A673 (cell line): ENCODE measurements around the gene RNF111. TPM values are rescaled to one million over a fixed set of nuclear protein-coding genes. Genes with fewer than 3 reads are reported as not detected.

Experiments
- BruUV-seq: library from RNA; stranded (reverse); fragments of 400-500 nt; replicated peaks from 2 replicates; lab custom pipeline; 2021; lab: Mats Ljungman, UMichigan
- CTCF ChIA-PET: fragments of 300-600 bp; sonication (Branson Sonifier 250); formaldehyde crosslinking; loops from one replicate; lab custom pipeline; 2022; ENCODE audit warnings: antibody characterized with exemption; lab: Charles Lee
- POLR2A ChIA-PET: fragments of 300-600 bp; sonication (Branson Sonifier 250); formaldehyde crosslinking; loops from one replicate; lab custom pipeline; 2022; ENCODE audit warnings: antibody characterized with exemption; ENCODE audit not compliant: low non-redundant PET; lab: Charles Lee
- DNase-seq: peaks from one replicate; pipeline ENCODE4 v3.0.0-alpha.2; 2015; ENCODE audit warnings: low spot score
- H3K27ac ChIP-seq: fragments of 200-600 bp; sonication (generic); 2 replicates; pipeline ENCODE4 v1.5.1; 2016; ENCODE audit warnings: mixed run types, low read depth, mild to moderate bottlenecking, mixed read lengths, antibody characterized with exemption, low read length; ENCODE audit not compliant: poor library complexity, severe bottlenecking
- H3K27me3 ChIP-seq: fragments of 200-600 bp; sonication (generic); replicated peaks from 2 replicates; pipeline ENCODE4 v1.6.1; 2017; ENCODE audit warnings: mixed run types, low read depth, mild to moderate bottlenecking, mixed read lengths, antibody characterized with exemption, low read length; ENCODE audit not compliant: insufficient read depth, poor library complexity
- H3K36me3 ChIP-seq: fragments of 200-600 bp; sonication (generic); 2 replicates; pipeline ENCODE4 v1.6.1; 2016; ENCODE audit warnings: mixed run types, mild to moderate bottlenecking, mixed read lengths, antibody characterized with exemption, low read length; ENCODE audit not compliant: insufficient read depth, poor library complexity, severe bottlenecking
- H3K4me1 ChIP-seq: fragments of 200-600 bp; sonication (generic); 2 replicates; pipeline ENCODE4 v1.6.1; 2017; ENCODE audit warnings: mixed run types, mild to moderate bottlenecking, mixed read lengths, antibody characterized with exemption, low read length; ENCODE audit not compliant: insufficient read depth, poor library complexity, severe bottlenecking
- H3K4me3 ChIP-seq: fragments of 200-600 bp; sonication (generic); 2 replicates; pipeline ENCODE4 v1.5.1; 2016; ENCODE audit warnings: low read depth, mixed run types, mild to moderate bottlenecking, mixed read lengths, low read length; ENCODE audit not compliant: poor library complexity, severe bottlenecking
- H3K9me3 ChIP-seq: fragments of 200-600 bp; sonication (generic); 2 replicates; pipeline ENCODE4 v1.6.1; 2016; ENCODE audit warnings: mixed run types, low read depth, mild to moderate bottlenecking, mixed read lengths, antibody characterized with exemption, low read length; ENCODE audit not compliant: poor library complexity, severe bottlenecking
- CTCF ChIP-seq: fragments of 300-800, 200-600 bp; sonication (generic); conservative IDR thresholded peaks from 2 replicates; pipeline ENCODE4 v1.5.1; 2017; ENCODE audit warnings: low read depth, mild to moderate bottlenecking, antibody characterized with exemption, low read length, moderate library complexity, mixed read lengths
- EZH2 ChIP-seq: fragments of 200-600 bp; sonication (generic); IDR thresholded peaks from 2 replicates; pipeline ENCODE4 v1.6.1; 2017; ENCODE audit warnings: borderline replicate concordance, low read depth, mild to moderate bottlenecking, mixed read lengths, antibody characterized with exemption, low read length; ENCODE audit not compliant: poor library complexity, severe bottlenecking
- intact Hi-C: fragments of 100-400 bp; cut with micrococcal nuclease; formaldehyde crosslinking; loops from one replicate; pipeline ENCODE4 v1.10.0; 2022; ENCODE audit not compliant: unreplicated experiment
- total RNA-seq: library from RNA; stranded (reverse); gene quantifications from 2 replicates; pipeline ENCODE4 v1.2.3, GENCODE V29; 2021

Gene RNF111
- total RNA-seq, 1 experiment from 2014 or later, result 34.4 TPM

GRCh38 chr15:59028387-59028955 lies 41.0 kb downstream of the RNF111 start:
- H3K36me3 ChIP-seq, result peaks cover 10% of the 10 kb centered on the region
- no peak overlapping the region for H3K27ac ChIP-seq
- no peak for DNase-seq
- no TSS peak for BruUV-seq
- H3K4me3 ChIP-seq, result no peak overlapping the region
- no peaks in the 10 kb centered on the region for H3K9me3 ChIP-seq
- intact Hi-C loops, result no loop called here
- no peaks in the 10 kb centered on the region for H3K27me3 ChIP-seq
- ChIA-PET POLR2A (no interaction called here), CTCF (interaction anchor here (0.7 kb wide), 1 partner anchor 124 kb away, joined by 4 read pairs; no protein-coding TSS in a partner anchor)
- TF ChIP-seq CTCF, result no peak
- no peak for TF ChIP-seq EZH2
- peaks cover 7% of the 10 kb centered on the region for H3K4me1 ChIP-seq

GRCh38 chr15:59029554-59029953 lies 42.1 kb downstream of the RNF111 start:
- H3K9me3 ChIP-seq, result no peaks in the 10 kb centered on the region
- intact Hi-C loops, result no loop called here
- TF ChIP-seq EZH2 (no peak), CTCF (no peak)
- peaks cover 10% of the 10 kb centered on the region for H3K36me3 ChIP-seq
- H3K4me3 ChIP-seq, result no peak overlapping the region
- ChIA-PET CTCF (no interaction called here), POLR2A (no interaction called here)
- no peaks in the 10 kb centered on the region for H3K4me1 ChIP-seq
- DNase-seq, result no peak
- no peak overlapping the region for H3K27ac ChIP-seq
- no peaks in the 10 kb centered on the region for H3K27me3 ChIP-seq
- BruUV-seq, result no TSS peak

- POLR2A ChIA-PET, result no interaction called here
- H3K27ac ChIP-seq, result no peak overlapping the region
- no peak overlapping the region for H3K4me3 ChIP-seq
- no peak for DNase-seq
- CTCF ChIA-PET, result no interaction called here
- TF ChIP-seq EZH2 (no peak), CTCF (no peak)
- no TSS peak for BruUV-seq
- intact Hi-C loops, result no loop called here
- no peaks in the 10 kb centered on the region for H3K27me3 ChIP-seq
- H3K4me1 ChIP-seq, result no peaks in the 10 kb centered on the region
- peaks cover 16% of the 10 kb centered on the region for H3K36me3 ChIP-seq
- no peaks in the 10 kb centered on the region for H3K9me3 ChIP-seq
Observed at GRCh38 chr15:59035201-59035600, 47.7 kb downstream of the RNF111 start.
